Gastrocnemius medialis (tissue), 4 donors: ENCODE measurements around the gene TRAPPC8.

Experiments used
- POLR2A ChIP-seq, 2 donors: fragments of 450-650 bp; IDR thresholded peaks; one replicate each; pipeline ENCODE4 v1.6.1; 2017; ENCODE audit warnings: antibody characterized with exemption in 2 of 2, mild to moderate bottlenecking in 2 of 2, moderate library complexity in 2 of 2
- TF ChIP-seq, protein P1 (sequence below), 5 experiments: fragments of 450-650 bp in 3 of 5; fragments of 200-600 bp in 2 of 5; sonication (generic) in 2 of 5; IDR thresholded peaks in 4 of 5; conservative IDR thresholded peaks in 1 of 5; 1 replicate in 4 of 5; 2 replicates in 1 of 5; pipeline ENCODE4 v1.5.1; 2016 to 2019; ENCODE audit warnings: antibody characterized with exemption in 5 of 5, mild to moderate bottlenecking in 3 of 5, moderate library complexity in 3 of 5

DNA sequence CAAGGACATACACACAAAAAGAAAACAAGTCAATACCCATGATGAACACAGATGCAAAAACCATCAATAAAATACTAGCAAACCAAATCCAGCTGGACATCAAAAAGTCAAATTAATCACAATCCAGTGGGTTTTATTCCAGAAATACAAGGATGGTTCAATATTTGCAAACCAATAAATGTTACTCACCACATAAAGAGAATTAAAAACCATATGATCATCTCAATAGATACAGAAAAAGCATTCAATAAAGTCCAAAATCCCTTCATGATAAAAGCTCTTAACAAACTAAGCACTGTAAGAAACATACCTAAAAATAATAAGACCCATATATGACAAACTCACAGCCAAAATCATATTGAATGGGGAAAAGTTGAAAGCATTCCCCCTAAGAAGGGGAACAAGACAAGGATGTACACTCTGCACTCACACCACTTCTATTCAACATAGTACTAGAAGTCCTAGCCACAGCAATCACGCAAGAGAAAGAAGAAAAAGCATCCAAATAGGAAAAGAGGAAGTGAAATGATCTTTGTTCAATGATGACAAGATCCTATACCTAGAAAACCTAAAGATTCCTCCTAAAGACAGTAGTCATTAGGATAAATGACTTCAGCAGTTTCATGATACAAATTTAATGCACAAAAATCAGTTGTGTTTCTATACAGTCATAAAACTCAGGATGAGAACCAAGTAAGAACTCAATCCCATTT is 62.6 kb downstream of the TRAPPC8 start:
- TF ChIP-seq, protein P1, sequence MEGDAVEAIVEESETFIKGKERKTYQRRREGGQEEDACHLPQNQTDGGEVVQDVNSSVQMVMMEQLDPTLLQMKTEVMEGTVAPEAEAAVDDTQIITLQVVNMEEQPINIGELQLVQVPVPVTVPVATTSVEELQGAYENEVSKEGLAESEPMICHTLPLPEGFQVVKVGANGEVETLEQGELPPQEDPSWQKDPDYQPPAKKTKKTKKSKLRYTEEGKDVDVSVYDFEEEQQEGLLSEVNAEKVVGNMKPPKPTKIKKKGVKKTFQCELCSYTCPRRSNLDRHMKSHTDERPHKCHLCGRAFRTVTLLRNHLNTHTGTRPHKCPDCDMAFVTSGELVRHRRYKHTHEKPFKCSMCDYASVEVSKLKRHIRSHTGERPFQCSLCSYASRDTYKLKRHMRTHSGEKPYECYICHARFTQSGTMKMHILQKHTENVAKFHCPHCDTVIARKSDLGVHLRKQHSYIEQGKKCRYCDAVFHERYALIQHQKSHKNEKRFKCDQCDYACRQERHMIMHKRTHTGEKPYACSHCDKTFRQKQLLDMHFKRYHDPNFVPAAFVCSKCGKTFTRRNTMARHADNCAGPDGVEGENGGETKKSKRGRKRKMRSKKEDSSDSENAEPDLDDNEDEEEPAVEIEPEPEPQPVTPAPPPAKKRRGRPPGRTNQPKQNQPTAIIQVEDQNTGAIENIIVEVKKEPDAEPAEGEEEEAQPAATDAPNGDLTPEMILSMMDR (IDR thresholded peaks at IDR 0.05 in 4 of 5, conservative IDR thresholded peaks at IDR 0.05 in 1 of 5) = no peak
- no peak for TF ChIP-seq POLR2A (IDR thresholded peaks at IDR 0.05)
